ENCODE results near the gene PFKL.

DNA sequence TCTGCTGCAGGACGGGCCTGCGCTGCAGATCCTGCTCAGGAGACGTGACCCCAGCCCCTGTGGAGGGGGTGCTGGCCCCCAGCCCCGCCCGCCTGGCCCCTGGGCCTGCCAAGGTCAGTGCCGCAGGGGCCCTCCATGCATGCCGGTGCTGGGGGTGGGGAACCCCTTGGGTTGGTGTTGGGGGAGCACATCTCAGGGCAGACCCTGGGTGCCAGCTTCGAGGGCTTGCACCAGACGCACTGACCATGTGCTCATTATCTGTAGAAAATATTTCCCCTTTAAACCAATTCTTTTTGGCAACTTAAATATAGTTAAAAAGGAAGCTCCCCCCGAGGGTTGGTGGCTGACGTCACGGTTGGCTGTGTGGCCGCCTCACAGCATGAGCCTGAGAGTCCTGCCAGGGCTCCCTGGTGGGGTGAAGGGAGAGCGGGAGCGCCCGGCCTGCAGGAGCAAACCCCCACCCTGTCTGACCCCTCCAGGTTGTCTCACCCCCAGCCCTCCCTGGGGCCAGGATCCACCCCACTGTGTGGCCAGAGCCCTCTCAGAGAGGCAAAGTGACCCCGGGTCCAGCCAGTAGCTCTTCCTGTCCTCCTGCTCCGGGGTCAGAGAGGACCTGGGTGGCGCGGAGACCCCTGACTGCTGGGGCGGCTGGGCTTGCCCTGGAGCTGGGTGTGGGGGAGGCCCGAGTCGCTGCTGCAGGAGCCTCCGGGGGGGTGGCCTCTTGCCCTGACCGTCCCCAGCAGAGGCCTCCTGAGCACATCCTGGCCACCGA, 5.3 kb upstream of the PFKL start:
- TF ChIP-seq, protein P1, sequence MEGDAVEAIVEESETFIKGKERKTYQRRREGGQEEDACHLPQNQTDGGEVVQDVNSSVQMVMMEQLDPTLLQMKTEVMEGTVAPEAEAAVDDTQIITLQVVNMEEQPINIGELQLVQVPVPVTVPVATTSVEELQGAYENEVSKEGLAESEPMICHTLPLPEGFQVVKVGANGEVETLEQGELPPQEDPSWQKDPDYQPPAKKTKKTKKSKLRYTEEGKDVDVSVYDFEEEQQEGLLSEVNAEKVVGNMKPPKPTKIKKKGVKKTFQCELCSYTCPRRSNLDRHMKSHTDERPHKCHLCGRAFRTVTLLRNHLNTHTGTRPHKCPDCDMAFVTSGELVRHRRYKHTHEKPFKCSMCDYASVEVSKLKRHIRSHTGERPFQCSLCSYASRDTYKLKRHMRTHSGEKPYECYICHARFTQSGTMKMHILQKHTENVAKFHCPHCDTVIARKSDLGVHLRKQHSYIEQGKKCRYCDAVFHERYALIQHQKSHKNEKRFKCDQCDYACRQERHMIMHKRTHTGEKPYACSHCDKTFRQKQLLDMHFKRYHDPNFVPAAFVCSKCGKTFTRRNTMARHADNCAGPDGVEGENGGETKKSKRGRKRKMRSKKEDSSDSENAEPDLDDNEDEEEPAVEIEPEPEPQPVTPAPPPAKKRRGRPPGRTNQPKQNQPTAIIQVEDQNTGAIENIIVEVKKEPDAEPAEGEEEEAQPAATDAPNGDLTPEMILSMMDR (IDR thresholded peaks at IDR 0.05; ENCODE audit: low read length), result no peak
- no peak for TF ChIP-seq EZH2 (optimal IDR thresholded peaks at IDR 0.05; ENCODE audit: low read depth, low read length)

Data from MM.1S (cell line).